ENCODE data around the gene KIF5B. TPM values are rescaled to one million over a fixed set of nuclear protein-coding genes. Genes with fewer than 3 reads are reported as not detected.
A peak's percentile ranks its signal among the peaks of the same experiment; 100 is the strongest.

Gene KIF5B
- total and polyA plus RNA-seq, 9 of the 15 experiments (the other 6 are each of a cell fraction or from before 2014, with no cell fraction given): 24.4 to 94.4 (median 68.9) TPM

GRCh38 chr10:31972519-31973041 lies 83.6 kb downstream of the KIF5B start (continued):
- TF ChIP-seq BCLAF1 (IDR thresholded peaks at IDR 0.05; ENCODE audit: borderline replicate concordance in 1 of 2, control insufficient read depth in 1 of 2, low read depth in 2 of 2, low read length in 1 of 2) (peak in 1 of 2 experiments; percentile 85; a peak in 1 of 4 replicates), U2AF2 (optimal IDR thresholded peaks at IDR 0.05; ENCODE audit: low read depth, low read length) (no peak), ZBTB33 (CRISPR knock-in tag; IDR thresholded peaks at IDR 0.05) (peak; percentile 59; the same call in 1 of the 2 replicates), SAP30 (IDR thresholded peaks at IDR 0.05; ENCODE audit: borderline replicate concordance, insufficient read depth, low read depth, low read length, poor library complexity, severe bottlenecking) (no peak), NELFE (IDR thresholded peaks at IDR 0.05; ENCODE audit: insufficient read depth, insufficient read length) (no peak), POLR2H (tag; IDR thresholded peaks at IDR 0.05; ENCODE audit: low read depth) (no peak), ESRRB (CRISPR knock-in tag; IDR thresholded peaks at IDR 0.05; ENCODE audit: borderline replicate concordance) (no peak), ILK (tag; IDR thresholded peaks at IDR 0.05; ENCODE audit: borderline replicate concordance, low read depth) (no peak), TEAD2 (tag; IDR thresholded peaks at IDR 0.05) (no peak), ZNF263 (CRISPR knock-in tag; IDR thresholded peaks at IDR 0.05; ENCODE audit: borderline replicate concordance) (no peak), E2F5 (CRISPR knock-in tag; IDR thresholded peaks at IDR 0.05) (no peak), ASH1L (IDR thresholded peaks at IDR 0.05; ENCODE audit: borderline replicate concordance, low read depth, partially characterized antibody) (no peak), SPI1 (IDR thresholded peaks at IDR 0.05; ENCODE audit: borderline replicate concordance, low read depth, low read length) (no peak), ZNF431 (CRISPR knock-in tag; IDR thresholded peaks at IDR 0.05) (no peak), KLF13 (tag; IDR thresholded peaks at IDR 0.05; ENCODE audit: borderline replicate concordance, low read depth) (no peak), DIDO1 (tag; IDR thresholded peaks at IDR 0.05; ENCODE audit: low read depth) (no peak), FUS (optimal IDR thresholded peaks at IDR 0.05; ENCODE audit: low read depth, low read length) (no peak), ZNF274 (IDR thresholded peaks at IDR 0.05; ENCODE audit: borderline replicate concordance, low read depth, low read length) (peak; percentile 78; the same call in 1 of the 2 replicates)

Data from K562 (cell line).